HEK293 (cell line): ENCODE results near the gene CMIP.

Experiments
- ZNF311 ChIP-seq: fragments of 450-650 bp; formaldehyde crosslinking; IDR thresholded peaks from 2 replicates; pipeline ENCODE4 v1.5.1; 2017; ENCODE audit warnings: missing biosample characterization, missing genetic modification characterization, borderline replicate concordance
- TF ChIP-seq, protein P1 (sequence below): fragments of 450-650 bp; formaldehyde crosslinking; IDR thresholded peaks from 2 replicates; pipeline ENCODE4 v1.5.1; 2016; ENCODE audit warnings: missing biosample characterization, missing genetic modification characterization

DNA sequence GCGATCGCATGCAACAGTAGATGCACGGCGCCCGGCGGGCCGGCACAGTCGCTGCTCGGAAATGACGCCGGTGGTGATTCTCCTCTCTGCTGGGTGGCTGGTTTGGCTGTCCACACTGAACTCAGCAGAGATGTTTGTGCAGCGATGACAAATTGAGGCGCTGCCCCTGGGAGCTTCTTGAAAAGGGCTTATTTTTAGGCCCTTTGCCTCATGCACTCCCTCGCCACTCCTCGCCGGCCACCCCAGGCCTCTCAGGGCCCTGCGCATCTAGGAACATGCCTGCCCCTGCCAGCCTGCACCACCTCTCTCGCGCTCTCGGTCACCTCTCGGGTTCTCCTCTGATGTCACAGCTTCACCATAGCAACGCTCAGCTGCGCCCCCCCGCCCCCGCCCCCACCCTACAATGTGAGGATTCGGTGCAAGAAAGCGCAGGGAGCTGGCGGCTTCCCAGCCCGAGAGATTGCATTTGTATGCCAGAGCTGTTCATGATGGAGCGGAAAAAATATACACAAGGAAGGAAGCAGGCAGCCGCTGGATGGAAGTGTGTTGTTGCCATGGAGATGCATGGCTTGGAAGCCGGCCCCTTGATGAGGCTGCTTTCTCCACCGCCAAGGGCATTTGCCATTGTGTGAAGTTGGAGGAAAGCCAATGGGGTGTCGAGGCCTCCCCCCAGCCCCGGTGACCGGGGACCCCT lies 253.2 kb downstream of the CMIP start:
- TF ChIP-seq, protein P1, sequence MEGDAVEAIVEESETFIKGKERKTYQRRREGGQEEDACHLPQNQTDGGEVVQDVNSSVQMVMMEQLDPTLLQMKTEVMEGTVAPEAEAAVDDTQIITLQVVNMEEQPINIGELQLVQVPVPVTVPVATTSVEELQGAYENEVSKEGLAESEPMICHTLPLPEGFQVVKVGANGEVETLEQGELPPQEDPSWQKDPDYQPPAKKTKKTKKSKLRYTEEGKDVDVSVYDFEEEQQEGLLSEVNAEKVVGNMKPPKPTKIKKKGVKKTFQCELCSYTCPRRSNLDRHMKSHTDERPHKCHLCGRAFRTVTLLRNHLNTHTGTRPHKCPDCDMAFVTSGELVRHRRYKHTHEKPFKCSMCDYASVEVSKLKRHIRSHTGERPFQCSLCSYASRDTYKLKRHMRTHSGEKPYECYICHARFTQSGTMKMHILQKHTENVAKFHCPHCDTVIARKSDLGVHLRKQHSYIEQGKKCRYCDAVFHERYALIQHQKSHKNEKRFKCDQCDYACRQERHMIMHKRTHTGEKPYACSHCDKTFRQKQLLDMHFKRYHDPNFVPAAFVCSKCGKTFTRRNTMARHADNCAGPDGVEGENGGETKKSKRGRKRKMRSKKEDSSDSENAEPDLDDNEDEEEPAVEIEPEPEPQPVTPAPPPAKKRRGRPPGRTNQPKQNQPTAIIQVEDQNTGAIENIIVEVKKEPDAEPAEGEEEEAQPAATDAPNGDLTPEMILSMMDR, result no peak
- TF ChIP-seq ZNF311 (tag by site-specific recombination), result no peak
